Measurements from ENCODE around the gene CSN2. TPM values are rescaled to one million over a fixed set of nuclear protein-coding genes. Genes with fewer than 3 reads are reported as not detected.

CSN2 gene
- total RNA-seq, 2 experiments from 2014 or later: not detected

GRCh38 chr4:69977582-69977981 lies 12.1 kb upstream of the CSN2 start:
- H3K9me3 Mint-ChIP-seq: no peaks in the 10 kb centered on the region
- H3K36me3 Mint-ChIP-seq (ENCODE audit: low read depth): no peaks in the 10 kb centered on the region
- ChIA-PET POLR2A (no interaction called here), CTCF (interaction anchor here (1.8 kb wide), 1 partner anchor 12 kb away, joined by 5 read pairs; the partner anchor contains the start of gene CSN2)
- DNase-seq (no peak), ATAC-seq (no peak)
- no peak for TF ChIP-seq CTCF (IDR thresholded peaks at IDR 0.05)
- H3K4me1 Mint-ChIP-seq (ENCODE audit: low read depth): no peaks in the 10 kb centered on the region
- H3K4me3 Mint-ChIP-seq: no peak overlapping the region
- no peaks in the 10 kb centered on the region for H3K27me3 Mint-ChIP-seq
- H3K27ac Mint-ChIP-seq: no peak overlapping the region
- intact Hi-C loops (cut with micrococcal nuclease): no loop called here

- Mint-ChIP-seq H3K27ac (no peak overlapping the region), H3K4me1 (ENCODE audit: low read depth) (no peaks in the 10 kb centered on the region), H3K27me3 (no peaks in the 10 kb centered on the region), H3K9me3 (no peaks in the 10 kb centered on the region), H3K36me3 (ENCODE audit: low read depth) (no peaks in the 10 kb centered on the region), H3K4me3 (no peak overlapping the region)
- no peak for TF ChIP-seq CTCF (IDR thresholded peaks at IDR 0.05)
- DNase-seq (no peak), ATAC-seq (no peak)
- intact Hi-C loops (cut with micrococcal nuclease): no loop called here
- POLR2A ChIA-PET: no interaction called here
- CTCF ChIA-PET: no interaction called here
Measured at GRCh38 chr4:69974631-69975030, 9.1 kb upstream of the CSN2 start.

GRCh38 chr4:69970071-69970470 lies 4.5 kb upstream of the CSN2 start:
- no peak overlapping the region for H3K4me3 Mint-ChIP-seq
- ATAC-seq (no peak), DNase-seq (no peak)
- TF ChIP-seq CTCF (IDR thresholded peaks at IDR 0.05): no peak
- intact Hi-C loops (cut with micrococcal nuclease): no loop called here
- POLR2A ChIA-PET: no interaction called here
- H3K4me1 Mint-ChIP-seq (ENCODE audit: low read depth): no peaks in the 10 kb centered on the region
- no peak overlapping the region for H3K27ac Mint-ChIP-seq
- no peaks in the 10 kb centered on the region for H3K27me3 Mint-ChIP-seq
- CTCF ChIA-PET: no interaction called here
- no peaks in the 10 kb centered on the region for H3K9me3 Mint-ChIP-seq
- no peaks in the 10 kb centered on the region for H3K36me3 Mint-ChIP-seq (ENCODE audit: low read depth)

GRCh38 chr4:69957209-69957608 lies 8.3 kb downstream of the CSN2 start:
- Mint-ChIP-seq H3K36me3 (ENCODE audit: low read depth) (no peaks in the 10 kb centered on the region), H3K4me3 (no peak overlapping the region), H3K27ac (no peak overlapping the region), H3K9me3 (no peaks in the 10 kb centered on the region), H3K27me3 (no peaks in the 10 kb centered on the region), H3K4me1 (ENCODE audit: low read depth) (no peaks in the 10 kb centered on the region)
- no peak for DNase-seq
- POLR2A ChIA-PET: no interaction called here
- TF ChIP-seq CTCF (IDR thresholded peaks at IDR 0.05): no peak
- no peak for ATAC-seq
- intact Hi-C loops (cut with micrococcal nuclease): no loop called here
- CTCF ChIA-PET: no interaction called here

GRCh38 chr4:69951602-69952001 lies 13.9 kb downstream of the CSN2 start:
- intact Hi-C loops (cut with micrococcal nuclease): no loop called here
- Mint-ChIP-seq H3K4me1 (ENCODE audit: low read depth) (no peaks in the 10 kb centered on the region), H3K27ac (no peak overlapping the region), H3K36me3 (ENCODE audit: low read depth) (no peaks in the 10 kb centered on the region), H3K27me3 (no peaks in the 10 kb centered on the region), H3K9me3 (peaks cover 2% of the 10 kb centered on the region), H3K4me3 (no peak overlapping the region)
- DNase-seq (no peak), ATAC-seq (no peak)
- ChIA-PET CTCF (no interaction called here), POLR2A (no interaction called here)
- no peak for TF ChIP-seq CTCF (IDR thresholded peaks at IDR 0.05)

Data from activated CD8-positive, alpha-beta T cell treated with anti-CD3 and anti-CD28 coated beads for 36 hours (primary cell).